GM19025 (cell line): ENCODE data around the gene CNTNAP2.

ENCODE experiments used
- ATAC-seq: cut with Tn5 transposase; IDR thresholded peaks from one replicate; pipeline ENCODE4 v1.9.1; 2021; ENCODE audit warnings: mild to moderate bottlenecking, low read depth, moderate library complexity; ENCODE audit not compliant: unreplicated experiment

CNTNAP2 gene

GRCh38 chr7:148371280-148371937 lies 2254.8 kb downstream of the CNTNAP2 start:
- no peak for ATAC-seq

GRCh38 chr7:148374396-148375259 lies 2258.0 kb downstream of the CNTNAP2 start:
- ATAC-seq, result no peak

- ATAC-seq, result no peak
Measured at GRCh38 chr7:148379677-148380076, 2263.1 kb downstream of the CNTNAP2 start.

- no peak for ATAC-seq
Measured at GRCh38 chr7:148380596-148381419, 2264.2 kb downstream of the CNTNAP2 start.

GRCh38 chr7:148382596-148382995 lies 2266.0 kb downstream of the CNTNAP2 start:
- no peak for ATAC-seq

- no peak for ATAC-seq
Measured at GRCh38 chr7:148383651-148384050, 2267.1 kb downstream of the CNTNAP2 start.

GRCh38 chr7:148385009-148385682 lies 2268.5 kb downstream of the CNTNAP2 start:
- ATAC-seq, result no peak

- no peak for ATAC-seq
Measured at GRCh38 chr7:148390381-148390780, 2273.8 kb downstream of the CNTNAP2 start.

GRCh38 chr7:148391591-148391990 lies 2275.0 kb downstream of the CNTNAP2 start:
- ATAC-seq, result no peak

- ATAC-seq, result no peak
Measured at GRCh38 chr7:148394582-148394981, 2278.0 kb downstream of the CNTNAP2 start.

- no peak for ATAC-seq
Measured at GRCh38 chr7:148395352-148395811, 2278.8 kb downstream of the CNTNAP2 start.

- ATAC-seq, result no peak
Measured at GRCh38 chr7:148395990-148396716, 2279.6 kb downstream of the CNTNAP2 start.

GRCh38 chr7:148397056-148397455 lies 2280.5 kb downstream of the CNTNAP2 start:
- no peak for ATAC-seq

- ATAC-seq, result no peak
Measured at GRCh38 chr7:148397551-148397950, 2280.9 kb downstream of the CNTNAP2 start.

- no peak for ATAC-seq
Measured at GRCh38 chr7:148397985-148398384, 2281.4 kb downstream of the CNTNAP2 start.

- no peak for ATAC-seq
Measured at GRCh38 chr7:148398844-148399365, 2282.3 kb downstream of the CNTNAP2 start.

- no peak for ATAC-seq
Measured at GRCh38 chr7:148400101-148400500, 2283.5 kb downstream of the CNTNAP2 start.

- no peak for ATAC-seq
Measured at GRCh38 chr7:148402159-148402558, 2285.6 kb downstream of the CNTNAP2 start.

- ATAC-seq, result no peak
Measured at GRCh38 chr7:148403466-148403993, 2286.9 kb downstream of the CNTNAP2 start.
